ENCODE data around the gene IDI2. TPM values are rescaled to one million over a fixed set of nuclear protein-coding genes. Genes with fewer than 3 reads are reported as not detected.
"Not testable (repeated sequence)": the region's sequence is repeated elsewhere in the genome, so short reads cannot be mapped to it uniquely, and the experiment has no call there.

Gene IDI2
- total RNA-seq, 4 donors from 2014 or later, result 43.7 to 204 (median 86.7) TPM

GRCh38 chr10:1041514-1041913 lies 15.9 kb upstream of the IDI2 start:
- no peaks in the 10 kb centered on the region for H3K27me3 ChIP-seq
- TF ChIP-seq POLR2A (IDR thresholded peaks at IDR 0.05) (no peak), CTCF (IDR thresholded peaks at IDR 0.05 in 4 of 5, conservative IDR thresholded peaks at IDR 0.05 in 1 of 5) (no peak)
- ATAC-seq, result no peak
- H3K9me3 ChIP-seq, result no peaks in the 10 kb centered on the region
- H3K4me1 ChIP-seq, result peaks cover 42 to 52% of the 10 kb centered on the region in 2 donors
- H3K4me3 ChIP-seq, result no peak overlapping the region
- peaks cover 0 to 38% of the 10 kb centered on the region in 2 donors for H3K36me3 ChIP-seq
- intact Hi-C loops (cut with DNase I; ENCODE audit: low total_unique reads) (loop anchor here (10.0 kb wide), 2 partner anchors 357 to 417 kb away; partner anchors contain the start of gene DIP2C), in situ Hi-C loops (cut with MboI; ENCODE audit: low sequenced_read_pairs in 4 of 4) (no loop called here)
- DNase-seq, result no peak
- peak overlapping the region; percentile 82 to 93 (median 90) for H3K27ac ChIP-seq

GRCh38 chr10:1040133-1040532 lies 14.5 kb upstream of the IDI2 start:
- intact Hi-C loops (cut with DNase I; ENCODE audit: low total_unique reads) (loop anchor here (10.0 kb wide), 2 partner anchors 355 to 415 kb away; partner anchors contain the start of gene DIP2C), in situ Hi-C loops (cut with MboI; ENCODE audit: low sequenced_read_pairs in 4 of 4) (no loop called here)
- Histone ChIP-seq H3K36me3 (peaks cover 0 to 38% of the 10 kb centered on the region in 2 donors), H3K4me3 (no peak overlapping the region), H3K27ac (peak overlapping the region; percentile 23 to 93 (median 92)), H3K4me1 (peaks cover 44 to 51% of the 10 kb centered on the region in 2 donors), H3K9me3 (no peaks in the 10 kb centered on the region), H3K27me3 (no peaks in the 10 kb centered on the region)
- ATAC-seq (no peak), DNase-seq (no peak)
- no peak for TF ChIP-seq CTCF (IDR thresholded peaks at IDR 0.05 in 4 of 5, conservative IDR thresholded peaks at IDR 0.05 in 1 of 5)
- no peak for TF ChIP-seq POLR2A (IDR thresholded peaks at IDR 0.05)

- in situ Hi-C loops (cut with MboI; ENCODE audit: low sequenced_read_pairs in 4 of 4); DNase-seq; H3K9me3 ChIP-seq; H3K27me3 ChIP-seq; ATAC-seq; H3K4me3 ChIP-seq; intact Hi-C loops (cut with DNase I; ENCODE audit: low total_unique reads): not testable (repeated sequence)
- peaks cover 43 to 49% of the 10 kb centered on the region in 2 donors for H3K4me1 ChIP-seq
- peak overlapping the region; percentile 91 to 96 (median 93) for H3K27ac ChIP-seq
- H3K36me3 ChIP-seq, result peaks cover 0 to 38% of the 10 kb centered on the region in 2 donors
These were observed 13.1 kb upstream of the IDI2 start for GRCh38 chr10:1038769-1039168.

GRCh38 chr10:1037098-1037497 lies 11.4 kb upstream of the IDI2 start:
- H3K27me3 ChIP-seq, result no peaks in the 10 kb centered on the region
- DNase-seq (no peak), ATAC-seq (no peak)
- in situ Hi-C loops (cut with MboI; ENCODE audit: low sequenced_read_pairs in 4 of 4), result no loop called here
- peaks cover 39% of the 10 kb centered on the region in 2 donors for H3K4me1 ChIP-seq
- peaks cover 0 to 25% of the 10 kb centered on the region in 2 donors for H3K36me3 ChIP-seq
- TF ChIP-seq CTCF (IDR thresholded peaks at IDR 0.05 in 4 of 5, conservative IDR thresholded peaks at IDR 0.05 in 1 of 5), result no peak
- no peak for TF ChIP-seq POLR2A (IDR thresholded peaks at IDR 0.05)
- no peaks in the 10 kb centered on the region for H3K9me3 ChIP-seq
- H3K4me3 ChIP-seq, result no peak overlapping the region
- intact Hi-C loops (cut with DNase I; ENCODE audit: low total_unique reads), result no loop called here
- peak overlapping the region; percentile 91 to 96 (median 93) for H3K27ac ChIP-seq

GRCh38 chr10:1036341-1036791 lies 10.7 kb upstream of the IDI2 start:
- Histone ChIP-seq H3K27me3 (no peaks in the 10 kb centered on the region), H3K9me3 (no peaks in the 10 kb centered on the region), H3K4me1 (peaks cover 39% of the 10 kb centered on the region in 2 donors), H3K36me3 (peaks cover 0 to 18% of the 10 kb centered on the region in 2 donors), H3K4me3 (no peak overlapping the region), H3K27ac (peak overlapping the region; percentile 91 to 96 (median 93))
- DNase-seq (peak; percentile 82 to 86), ATAC-seq (peak; percentile 67 to 77)
- intact Hi-C loops (cut with DNase I; ENCODE audit: low total_unique reads) (no loop called here), in situ Hi-C loops (cut with MboI; ENCODE audit: low sequenced_read_pairs in 4 of 4) (no loop called here)
- peak in 1 of 2 donors; percentile 22 for TF ChIP-seq POLR2A (IDR thresholded peaks at IDR 0.05)
- TF ChIP-seq CTCF (IDR thresholded peaks at IDR 0.05 in 4 of 5, conservative IDR thresholded peaks at IDR 0.05 in 1 of 5), result no peak
